HEK293T (cell line): ENCODE results near the gene C11orf21.

ENCODE experiments used
- ARNT ChIP-seq: fragments of 450-650 bp; IDR thresholded peaks from 2 replicates; pipeline ENCODE4 v1.6.1; 2017; ENCODE audit warnings: mild to moderate bottlenecking
- BHLHE40 ChIP-seq: fragments of 450-650 bp; IDR thresholded peaks from 2 replicates; pipeline ENCODE4 v1.6.1; 2016; ENCODE audit warnings: mild to moderate bottlenecking, moderate library complexity, borderline replicate concordance
- ELF4 ChIP-seq: fragments of 450-650 bp; IDR thresholded peaks from 2 replicates; pipeline ENCODE4 v1.6.1; 2017; ENCODE audit warnings: antibody characterized with exemption
- FOXA1 ChIP-seq: fragments of 450-650 bp; IDR thresholded peaks from 2 replicates; pipeline ENCODE4 v1.6.1; 2016; ENCODE audit warnings: mild to moderate bottlenecking
- FOXK2 ChIP-seq: fragments of 450-650 bp; IDR thresholded peaks from 2 replicates; pipeline ENCODE4 v1.6.1; 2016; ENCODE audit warnings: mild to moderate bottlenecking
- L3MBTL2 ChIP-seq: fragments of 450-650 bp; conservative IDR thresholded peaks from 2 replicates; pipeline ENCODE4 v1.6.1; 2016; ENCODE audit warnings: mild to moderate bottlenecking
- ZNF384 ChIP-seq: fragments of 450-650 bp; IDR thresholded peaks from 2 replicates; pipeline ENCODE4 v1.6.1; 2016

GRCh38 chr11:2313051-2313951, 11.6 kb upstream of the C11orf21 start:
- TF ChIP-seq ELF4 (no peak), ZNF384 (no peak), FOXK2 (no peak), BHLHE40 (no peak), ARNT (no peak), L3MBTL2 (no peak), FOXA1 (no peak)
